Activated B cell treated with CpG ODN at 0.5 μM for 24 hours (primary cell): ENCODE measurements around the gene PRR13. TPM values are rescaled to one million over a fixed set of nuclear protein-coding genes. Genes with fewer than 3 reads are reported as not detected.
A peak's percentile ranks its signal among the peaks of the same experiment; 100 is the strongest.
"Not testable (repeated sequence)": the region's sequence is repeated elsewhere in the genome, so short reads cannot be mapped to it uniquely, and the experiment has no call there.

Experiments used
- ATAC-seq: fragments of 200-7000 bp; cut with Tn5 transposase; one replicate; pipeline ENCODE4 v1.10.0; 2021; ENCODE audit warnings: low read depth, mild to moderate bottlenecking, moderate library complexity
- CTCF ChIA-PET: fragments of 350-600 bp; sonication (Branson Sonifier 250); formaldehyde crosslinking; loops from one replicate; lab custom pipeline; 2021; ENCODE audit warnings: antibody characterized with exemption; lab: Charles Lee
- POLR2A ChIA-PET: fragments of 350-600 bp; sonication (Branson Sonifier 250); formaldehyde crosslinking; loops from one replicate; lab custom pipeline; 2021; ENCODE audit warnings: antibody characterized with exemption; lab: Charles Lee
- DNase-seq: peaks from one replicate; pipeline ENCODE4 v3.0.0; 2022
- H3K27ac Mint-ChIP-seq: one replicate; pipeline ENCODE4 v1.8.0; 2020; ENCODE audit warnings: mixed read lengths
- H3K27me3 Mint-ChIP-seq: one replicate; pipeline ENCODE4 v1.8.0; 2021; ENCODE audit warnings: mixed read lengths
- H3K36me3 Mint-ChIP-seq: one replicate; pipeline ENCODE4 v1.8.0; 2021; ENCODE audit warnings: low read depth, mixed read lengths
- H3K4me1 Mint-ChIP-seq: one replicate; pipeline ENCODE4 v1.8.0; 2021; ENCODE audit warnings: mixed read lengths
- H3K4me3 Mint-ChIP-seq: one replicate; pipeline ENCODE4 v1.8.0; 2020; ENCODE audit warnings: mild to moderate bottlenecking, mixed read lengths
- H3K9me3 Mint-ChIP-seq: one replicate; pipeline ENCODE4 v1.8.0; 2020; ENCODE audit warnings: mixed read lengths
- CTCF ChIP-seq: fragments of 200-600 bp; IDR thresholded peaks from one replicate; pipeline ENCODE4 v1.8.0; 2022; ENCODE audit warnings: antibody characterized with exemption, mild to moderate bottlenecking
- intact Hi-C: fragments of 100-400 bp; cut with micrococcal nuclease; formaldehyde crosslinking; loops from one replicate; pipeline ENCODE4 v1.15.1; 2024
- total RNA-seq: library from RNA; stranded (reverse); gene quantifications from 2 replicates; pipeline ENCODE4 v1.2.3, GENCODE V29; 2022

PRR13 gene
- total RNA-seq, 1 donor from 2014 or later: 266 TPM

DNA sequence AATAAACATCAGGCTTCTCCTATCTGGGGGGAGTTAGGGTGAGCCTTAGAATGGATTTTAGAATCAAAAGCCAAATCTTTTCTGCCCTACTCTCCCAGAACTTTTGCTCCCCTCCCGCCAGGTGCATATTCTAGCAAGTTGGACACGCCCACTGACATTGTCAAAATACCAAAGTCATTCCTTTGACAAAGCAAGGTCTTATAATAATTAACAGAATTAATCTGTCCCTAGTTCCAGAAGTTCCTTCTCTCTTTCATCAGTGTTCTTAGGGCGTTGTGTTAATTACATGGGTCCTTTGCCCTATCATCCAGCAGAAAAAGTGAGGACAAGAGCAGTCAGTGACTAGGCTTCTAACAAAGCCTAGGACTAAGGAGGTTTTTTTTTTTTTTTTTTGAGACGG, 2.4 kb downstream of the PRR13 start:
- CTCF ChIA-PET: no interaction called here
- H3K27ac Mint-ChIP-seq: peak overlapping the region; percentile 41
- intact Hi-C loops: no loop called here
- no peaks in the 10 kb centered on the region for H3K27me3 Mint-ChIP-seq
- ATAC-seq: no peak
- H3K4me3 Mint-ChIP-seq: peak overlapping the region; percentile 24
- H3K4me1 Mint-ChIP-seq: peaks cover 45% of the 10 kb centered on the region
- no peak for DNase-seq
- no peaks in the 10 kb centered on the region for H3K9me3 Mint-ChIP-seq
- POLR2A ChIA-PET: interaction anchor here (0.6 kb wide), 1 partner anchor 90 kb away, joined by 5 read pairs; no protein-coding TSS in a partner anchor
- H3K36me3 Mint-ChIP-seq: peaks cover 63% of the 10 kb centered on the region
- TF ChIP-seq CTCF: no peak

DNA sequence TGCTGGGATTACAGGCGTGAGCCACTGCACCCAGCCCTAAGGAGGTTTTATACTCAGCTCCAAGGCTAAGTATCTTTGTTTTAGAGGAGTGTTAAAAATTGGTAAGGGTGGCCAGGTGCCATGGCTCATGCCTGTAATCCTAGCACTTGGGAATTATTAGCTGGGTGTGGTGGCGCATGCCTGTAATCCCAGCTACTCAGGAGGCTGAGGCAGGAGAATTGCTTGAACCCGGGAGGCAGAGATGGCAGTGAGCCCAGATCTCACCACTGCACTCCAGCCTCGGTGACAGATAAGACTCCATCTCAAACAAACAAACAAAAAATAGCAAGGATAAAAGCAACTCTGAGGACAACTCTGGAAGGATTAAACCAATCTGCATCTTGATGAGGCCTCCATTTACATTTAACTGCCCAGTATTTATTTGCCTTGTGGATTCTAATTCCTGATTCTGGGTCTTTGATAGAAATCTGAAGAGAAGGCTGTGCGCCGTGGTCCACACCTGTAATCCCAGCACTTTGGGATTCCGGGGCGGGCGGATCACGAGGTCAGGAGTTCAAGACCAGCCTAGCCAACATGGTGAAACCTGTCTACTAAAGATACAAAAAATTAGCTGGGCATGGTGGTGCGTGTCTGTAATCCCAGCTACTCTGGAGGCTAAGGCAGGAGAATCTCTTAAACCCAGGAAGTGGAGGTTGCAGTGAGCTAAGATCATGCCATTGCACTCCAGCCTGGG, 3.2 kb downstream of the PRR13 start:
- H3K27ac Mint-ChIP-seq, CTCF ChIA-PET, H3K27me3 Mint-ChIP-seq, intact Hi-C loops, H3K9me3 Mint-ChIP-seq, ATAC-seq, DNase-seq: not testable (repeated sequence)
- Mint-ChIP-seq H3K36me3 (peaks cover 63% of the 10 kb centered on the region), H3K4me1 (peaks cover 45% of the 10 kb centered on the region), H3K4me3 (peak overlapping the region; percentile 24)
- POLR2A ChIA-PET: interaction anchor here (0.5 to 0.6 kb wide), 2 partner anchors 26 to 91 kb away, joined by 3 to 5 read pairs; no protein-coding TSS in a partner anchor

DNA sequence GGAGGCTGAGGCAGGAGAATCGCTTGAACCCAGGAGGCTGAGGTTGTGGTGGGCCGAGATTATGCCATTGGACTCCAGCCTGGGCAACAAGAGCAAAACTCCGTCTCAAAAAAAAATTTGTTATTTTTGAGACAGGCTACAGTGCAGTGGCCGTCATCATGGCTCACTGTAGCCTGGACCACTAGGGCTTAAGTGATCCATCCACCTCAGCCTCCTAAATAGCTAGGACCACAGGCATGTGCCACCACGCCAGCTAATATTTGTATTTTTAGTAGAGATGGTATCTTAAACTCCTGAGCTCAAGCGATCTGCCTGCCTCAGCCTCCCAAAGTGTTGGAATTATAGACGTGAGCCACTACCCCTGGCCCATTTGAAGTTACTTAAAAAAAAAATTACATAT, 9.4 kb downstream of the PRR13 start:
- no peak for TF ChIP-seq CTCF
- POLR2A ChIA-PET: interaction anchor here (0.6 to 1.7 kb wide), 6 partner anchors 8 to 129 kb away, joined by 4 to 8 read pairs (median 4); partner anchors contain the start of genes AAAS and PRR13

DNA sequence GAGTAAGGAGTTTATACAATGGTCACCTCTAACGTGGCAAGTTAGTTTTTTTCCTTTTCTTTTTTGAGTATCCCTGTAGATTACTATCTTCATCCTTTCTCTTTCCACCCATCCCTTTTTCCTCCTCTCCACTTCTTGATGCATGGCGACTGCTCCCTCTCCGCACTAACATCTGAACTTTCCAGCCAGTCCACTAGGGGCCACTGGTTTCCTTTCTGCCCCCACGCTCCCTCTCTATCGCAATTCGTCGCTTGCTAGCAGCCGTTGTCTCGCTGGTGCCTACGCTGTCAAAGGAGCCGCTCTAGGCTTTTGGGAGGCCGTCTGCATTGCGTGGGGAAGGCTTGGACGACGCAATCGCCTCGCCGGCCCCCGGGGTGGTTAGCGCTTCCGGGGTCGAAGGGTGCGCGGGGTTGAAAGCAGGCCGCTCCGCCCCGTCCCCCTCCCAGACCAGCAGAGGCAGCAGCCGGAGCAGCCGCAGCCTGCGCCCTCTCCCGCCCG, 10.2 kb downstream of the PRR13 start, which contains the start of gene PCBP2:
Gene PCBP2, plus strand, starts transcription at position 442 of the 498 bp plus-strand sequence. CDS start 2,699 bp downstream, outside the sequence.
- TF ChIP-seq CTCF: no peak
- ATAC-seq (peak; percentile 92), DNase-seq (peak; percentile 92)
- ChIA-PET POLR2A (interaction anchor here (0.7 to 1.7 kb wide), 5 partner anchors 9 to 130 kb away, joined by 4 to 8 read pairs (median 4); partner anchors contain the start of genes AAAS, MAP3K12 and PRR13), CTCF (interaction anchor here (1.0 kb wide), 2 partner anchors 57 to 107 kb away, joined by 3 to 5 read pairs; no protein-coding TSS in a partner anchor)
- Mint-ChIP-seq H3K27ac (peak within 1 kb of the TSS; percentile 99), H3K4me3 (peak within 1 kb of the TSS; percentile 99), H3K27me3 (no peaks in the 10 kb centered on the region), H3K36me3 (peaks cover 60% of the 10 kb centered on the region), H3K9me3 (no peaks in the 10 kb centered on the region), H3K4me1 (peaks cover 30% of the 10 kb centered on the region)
- intact Hi-C loops: loop anchor here (1.0 to 2.0 kb wide), 10 partner anchors 10 to 271 kb away; partner anchors contain the start of genes AAAS, ATF7, CSAD and MYG1

More for the DNA sequence above, 9.4 kb downstream of the PRR13 start:
- intact Hi-C loops: loop anchor here (1.0 kb wide), 7 partner anchors 10 to 175 kb away; partner anchors contain the start of genes ATF7, PFDN5, PRR13 and SP1
- no peaks in the 10 kb centered on the region for H3K27me3 Mint-ChIP-seq
- H3K9me3 Mint-ChIP-seq: no peaks in the 10 kb centered on the region
- H3K4me1 Mint-ChIP-seq: peaks cover 34% of the 10 kb centered on the region
- DNase-seq: no peak
- peaks cover 60% of the 10 kb centered on the region for H3K36me3 Mint-ChIP-seq
- H3K27ac Mint-ChIP-seq: no peak overlapping the region
- no peak for ATAC-seq
- H3K4me3 Mint-ChIP-seq: no peak overlapping the region
- CTCF ChIA-PET: interaction anchor here (1.0 kb wide), 2 partner anchors 57 to 106 kb away, joined by 3 to 5 read pairs; no protein-coding TSS in a partner anchor

DNA sequence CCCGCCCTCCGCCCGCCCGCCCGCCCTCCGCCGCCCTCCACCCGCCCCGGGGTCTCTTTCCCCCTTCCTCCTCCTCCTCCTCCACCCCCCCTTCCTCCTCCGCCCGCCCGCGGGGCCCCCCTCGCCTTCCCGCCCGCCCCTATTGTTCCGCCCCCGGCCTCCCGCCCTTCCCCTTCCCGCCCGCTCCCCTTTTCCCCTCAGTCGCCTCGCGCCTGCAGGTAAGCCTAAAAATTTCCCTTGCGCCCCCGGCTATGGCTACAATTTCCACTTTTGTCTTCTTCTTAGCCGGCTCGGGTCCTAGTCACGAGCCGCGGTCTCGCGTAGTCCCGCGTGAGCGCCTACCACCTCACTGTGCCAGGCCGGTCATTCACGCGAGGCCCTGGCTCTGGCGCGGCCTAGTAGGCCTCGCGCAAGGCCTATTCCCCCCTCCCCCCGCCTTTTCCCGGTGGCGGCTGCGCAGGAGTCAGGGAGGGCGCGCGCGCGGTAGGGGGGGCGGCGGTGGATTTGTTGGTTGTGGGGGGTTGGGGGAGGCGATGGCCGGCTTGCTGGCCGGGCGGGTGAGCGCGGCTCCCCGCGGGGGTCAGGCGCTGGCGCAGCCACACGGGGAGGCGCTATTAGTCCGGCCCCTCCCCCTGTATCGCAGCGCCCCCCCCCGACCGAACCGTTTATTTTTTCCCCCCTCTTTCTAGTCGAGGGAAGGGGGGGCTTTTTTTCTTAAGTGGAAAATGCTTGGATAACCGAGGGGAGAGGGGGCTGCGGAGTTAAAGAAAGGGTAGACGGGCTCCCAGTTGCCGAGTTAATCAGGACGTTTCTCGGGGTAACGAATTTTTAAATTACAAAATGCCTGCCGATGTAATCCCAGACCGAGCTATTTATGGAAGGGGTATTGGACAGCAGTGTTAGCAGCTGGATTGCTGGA, 10.9 kb downstream of the PRR13 start:
- peak; percentile 81 for DNase-seq
- peak overlapping the region; percentile 99 for H3K27ac Mint-ChIP-seq
- no peaks in the 10 kb centered on the region for H3K9me3 Mint-ChIP-seq
- CTCF ChIA-PET: interaction anchor here (0.9 to 1.9 kb wide), 2 partner anchors 23 to 57 kb away, joined by 3 to 4 read pairs; no protein-coding TSS in a partner anchor
- H3K27me3 Mint-ChIP-seq: no peaks in the 10 kb centered on the region
- peaks cover 61% of the 10 kb centered on the region for H3K36me3 Mint-ChIP-seq
- ATAC-seq: peak; percentile 29
- POLR2A ChIA-PET: interaction anchor here (0.6 to 1.7 kb wide), 13 partner anchors 9 to 373 kb away, joined by 3 to 8 read pairs (median 5); partner anchors contain the start of genes PRR13, SPRYD3 and TARBP2
- intact Hi-C loops: loop anchor here (1.0 to 2.0 kb wide), 3 partner anchors 131 to 272 kb away; partner anchors contain the start of genes AAAS, CSAD, MYG1 and ZNF740
- peak overlapping the region; percentile 99 for H3K4me3 Mint-ChIP-seq
- H3K4me1 Mint-ChIP-seq: peaks cover 30% of the 10 kb centered on the region
- TF ChIP-seq CTCF: no peak
